Retina (tissue), 1 donor: Measurements from ENCODE around the gene B4GALT3.

Experiments used
- DNase-seq: peaks from one replicate; pipeline ENCODE4 v3.0.0-alpha.2; 2016

Gene B4GALT3

DNA sequence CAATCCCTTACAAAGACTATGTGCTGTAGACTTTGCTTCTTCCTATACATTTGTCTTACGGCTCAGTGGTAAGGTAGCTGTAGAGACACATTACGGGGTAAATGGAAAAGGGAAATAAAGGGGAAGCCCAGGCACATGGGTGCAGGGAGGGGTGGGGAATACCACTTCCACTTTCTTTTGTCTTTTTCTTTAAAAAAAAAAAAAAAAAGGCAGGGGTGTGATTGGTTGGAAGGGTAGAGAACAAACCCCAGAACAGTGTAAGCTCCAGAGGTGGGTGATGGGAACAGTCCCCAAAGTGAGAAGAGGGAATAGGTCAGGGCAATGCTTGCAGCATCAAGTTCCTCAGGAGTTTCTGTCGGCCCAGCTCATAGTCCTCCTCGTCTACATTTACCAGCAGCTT, 55.5 kb downstream of the B4GALT3 start:
- no peak for DNase-seq
